MCF 10A (cell line): ENCODE data around the gene PPTC7. TPM values are rescaled to one million over a fixed set of nuclear protein-coding genes. Genes with fewer than 3 reads are reported as not detected.
A peak's percentile ranks its signal among the peaks of the same experiment; 100 is the strongest.

Experiments
- BruUV-seq: library from RNA; stranded (reverse); fragments of 400-500 nt; replicated peaks from 2 replicates; lab custom pipeline; 2021; lab: Mats Ljungman, UMichigan
- CTCF ChIA-PET: fragments of 300-600 bp; sonication (Branson Sonifier 250); formaldehyde crosslinking; extraction: SDS; loops from one replicate; lab custom pipeline; 2021; ENCODE audit warnings: antibody characterized with exemption, inconsistent platforms; lab: Yijun Ruan, JAX
- POLR2A ChIA-PET: fragments of 300-600, 350-650 bp; sonication (Branson Sonifier 250); formaldehyde crosslinking; extraction: SDS; loops from one replicate; lab custom pipeline; 2020; ENCODE audit warnings: antibody characterized with exemption, inconsistent platforms; lab: Yijun Ruan, JAX
- DNase-seq: peaks from one replicate; pipeline ENCODE4 v3.0.0-alpha.2; 2018; ENCODE audit not compliant: unreplicated experiment
- H3K27ac Mint-ChIP-seq: one replicate; pipeline ENCODE4 v1.8.0; 2022; ENCODE audit warnings: mild to moderate bottlenecking, low read depth, mixed read lengths; ENCODE audit not compliant: unreplicated experiment
- H3K27me3 Mint-ChIP-seq: one replicate; pipeline ENCODE4 v1.8.0; 2022; ENCODE audit warnings: mixed read lengths; ENCODE audit not compliant: insufficient read depth, unreplicated experiment
- H3K36me3 Mint-ChIP-seq: one replicate; pipeline ENCODE4 v1.8.0; 2022; ENCODE audit warnings: mild to moderate bottlenecking, moderate library complexity, mixed read lengths; ENCODE audit not compliant: insufficient read depth, unreplicated experiment
- H3K4me1 Mint-ChIP-seq: one replicate; pipeline ENCODE4 v1.8.0; 2022; ENCODE audit warnings: mixed read lengths; ENCODE audit not compliant: insufficient read depth, unreplicated experiment
- H3K4me3 Mint-ChIP-seq: one replicate; pipeline ENCODE4 v1.8.0; 2022; ENCODE audit warnings: mild to moderate bottlenecking, moderate library complexity, mixed read lengths; ENCODE audit not compliant: unreplicated experiment
- H3K9me3 Mint-ChIP-seq: one replicate; pipeline ENCODE4 v1.8.0; 2022; ENCODE audit warnings: mixed read lengths; ENCODE audit not compliant: unreplicated experiment
- intact Hi-C: fragments of 100-400 bp; cut with micrococcal nuclease; formaldehyde crosslinking; loops from 2 replicates; pipeline ENCODE4 v1.14.1; 2022
- total RNA-seq: library from RNA; stranded (reverse); gene quantifications from 2 replicates; pipeline ENCODE4 v1.2.3, GENCODE V29; 2022
- TF ChIP-seq, protein P1 (sequence below): fragments of 200-600 bp; IDR thresholded peaks from one replicate; pipeline ENCODE4 v1.8.0; 2022; ENCODE audit warnings: antibody characterized with exemption, mild to moderate bottlenecking; ENCODE audit not compliant: unreplicated experiment

Gene PPTC7
- total RNA-seq, 1 experiment from 2014 or later: 36.5 TPM

DNA sequence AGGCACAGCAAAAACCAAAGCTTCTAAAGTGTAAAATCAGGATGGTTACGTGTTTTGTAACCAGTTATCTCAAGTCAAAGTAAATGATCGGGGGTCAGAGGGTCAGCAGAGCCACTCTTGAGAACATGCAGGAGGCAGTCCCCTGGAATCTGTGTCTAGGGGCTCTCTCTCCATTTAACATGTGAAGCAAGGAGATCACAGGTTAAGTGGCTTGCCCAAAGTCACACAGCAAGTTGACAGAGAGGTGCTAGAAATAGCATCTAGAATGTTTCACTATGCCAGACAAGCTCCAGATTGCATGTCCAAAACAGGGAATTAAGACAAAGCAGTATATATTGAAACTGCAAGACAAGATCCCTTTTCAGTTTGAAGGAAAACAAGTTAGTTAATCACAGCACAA, 33.4 kb downstream of the PPTC7 start:
- no peaks in the 10 kb centered on the region for H3K27me3 Mint-ChIP-seq
- DNase-seq: no peak
- H3K9me3 Mint-ChIP-seq: no peaks in the 10 kb centered on the region
- TF ChIP-seq, protein P1, sequence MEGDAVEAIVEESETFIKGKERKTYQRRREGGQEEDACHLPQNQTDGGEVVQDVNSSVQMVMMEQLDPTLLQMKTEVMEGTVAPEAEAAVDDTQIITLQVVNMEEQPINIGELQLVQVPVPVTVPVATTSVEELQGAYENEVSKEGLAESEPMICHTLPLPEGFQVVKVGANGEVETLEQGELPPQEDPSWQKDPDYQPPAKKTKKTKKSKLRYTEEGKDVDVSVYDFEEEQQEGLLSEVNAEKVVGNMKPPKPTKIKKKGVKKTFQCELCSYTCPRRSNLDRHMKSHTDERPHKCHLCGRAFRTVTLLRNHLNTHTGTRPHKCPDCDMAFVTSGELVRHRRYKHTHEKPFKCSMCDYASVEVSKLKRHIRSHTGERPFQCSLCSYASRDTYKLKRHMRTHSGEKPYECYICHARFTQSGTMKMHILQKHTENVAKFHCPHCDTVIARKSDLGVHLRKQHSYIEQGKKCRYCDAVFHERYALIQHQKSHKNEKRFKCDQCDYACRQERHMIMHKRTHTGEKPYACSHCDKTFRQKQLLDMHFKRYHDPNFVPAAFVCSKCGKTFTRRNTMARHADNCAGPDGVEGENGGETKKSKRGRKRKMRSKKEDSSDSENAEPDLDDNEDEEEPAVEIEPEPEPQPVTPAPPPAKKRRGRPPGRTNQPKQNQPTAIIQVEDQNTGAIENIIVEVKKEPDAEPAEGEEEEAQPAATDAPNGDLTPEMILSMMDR: no peak
- peak overlapping the region; percentile 25 for H3K4me3 Mint-ChIP-seq
- peaks cover 60% of the 10 kb centered on the region for H3K4me1 Mint-ChIP-seq
- ChIA-PET CTCF (interaction anchor here (1.4 to 2.3 kb wide), 3 partner anchors 12 to 51 kb away, joined by 5 to 16 read pairs (median 6); no protein-coding TSS in a partner anchor), POLR2A (interaction anchor here (0.7 to 17.1 kb wide), 12 partner anchors 10 to 100 kb away, joined by 3 to 351 read pairs (median 7); partner anchors contain the start of genes ARPC3, RAD9B, TCTN1 and VPS29)
- H3K27ac Mint-ChIP-seq: peak overlapping the region; percentile 85
- BruUV-seq: TSS peak; percentile 1
- intact Hi-C loops: no loop called here
- peaks cover 79% of the 10 kb centered on the region for H3K36me3 Mint-ChIP-seq

DNA sequence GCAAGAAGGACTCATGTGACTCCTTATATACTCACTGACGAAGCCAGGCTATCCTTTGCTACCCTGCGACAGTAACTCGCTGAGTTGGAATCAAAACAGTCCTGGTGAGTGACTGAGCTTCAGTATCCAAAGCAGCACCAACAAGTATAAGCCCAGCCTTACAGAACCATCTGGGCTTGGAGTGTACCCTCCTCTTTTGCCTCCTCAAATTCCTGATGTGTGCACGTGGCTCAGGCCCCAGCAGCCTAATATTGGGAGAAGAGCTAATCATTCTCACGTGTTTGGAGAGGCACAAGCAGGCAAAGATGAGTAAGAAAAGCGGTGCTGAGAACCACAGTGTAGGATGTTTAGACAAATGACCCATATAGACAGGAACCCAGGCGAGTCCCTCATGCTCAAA, 34.4 kb downstream of the PPTC7 start:
- intact Hi-C loops: no loop called here
- Mint-ChIP-seq H3K27me3 (no peaks in the 10 kb centered on the region), H3K27ac (peak overlapping the region; percentile 85), H3K4me1 (peaks cover 62% of the 10 kb centered on the region), H3K4me3 (peak overlapping the region; percentile 66), H3K36me3 (peaks cover 87% of the 10 kb centered on the region), H3K9me3 (no peaks in the 10 kb centered on the region)
- ChIA-PET POLR2A (interaction anchor here (0.8 to 17.1 kb wide), 12 partner anchors 11 to 106 kb away, joined by 3 to 351 read pairs (median 7); partner anchors contain the start of genes ARPC3, RAD9B and VPS29), CTCF (interaction anchor here (0.7 to 2.3 kb wide), 7 partner anchors 11 to 59 kb away, joined by 3 to 16 read pairs (median 5); no protein-coding TSS in a partner anchor)
- BruUV-seq: no TSS peak
- DNase-seq: no peak
- TF ChIP-seq, protein P1: no peak

DNA sequence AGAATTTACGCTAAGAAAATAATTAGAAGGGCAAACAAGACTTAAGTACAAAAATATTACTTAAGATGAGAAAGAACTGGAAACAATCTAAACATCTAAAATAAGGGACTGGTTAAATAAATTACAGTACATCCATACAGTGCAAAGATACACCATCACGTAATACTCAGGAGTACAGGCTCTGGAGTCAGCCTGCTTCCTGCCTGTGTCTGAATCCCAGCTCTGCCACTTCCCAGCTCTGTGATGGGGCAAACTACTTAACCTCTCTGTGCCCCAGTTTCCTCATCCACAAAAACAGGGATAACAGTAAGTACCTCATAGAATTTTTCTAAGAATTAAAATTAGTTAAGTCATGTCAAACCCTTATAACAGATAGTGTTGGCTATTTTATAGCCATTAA, 36.0 kb downstream of the PPTC7 start:
- peaks cover 71% of the 10 kb centered on the region for H3K4me1 Mint-ChIP-seq
- CTCF ChIA-PET: interaction anchor here (0.6 to 1.1 kb wide), 4 partner anchors 11 to 51 kb away, joined by 3 read pairs; no protein-coding TSS in a partner anchor
- H3K27me3 Mint-ChIP-seq: no peaks in the 10 kb centered on the region

DNA sequence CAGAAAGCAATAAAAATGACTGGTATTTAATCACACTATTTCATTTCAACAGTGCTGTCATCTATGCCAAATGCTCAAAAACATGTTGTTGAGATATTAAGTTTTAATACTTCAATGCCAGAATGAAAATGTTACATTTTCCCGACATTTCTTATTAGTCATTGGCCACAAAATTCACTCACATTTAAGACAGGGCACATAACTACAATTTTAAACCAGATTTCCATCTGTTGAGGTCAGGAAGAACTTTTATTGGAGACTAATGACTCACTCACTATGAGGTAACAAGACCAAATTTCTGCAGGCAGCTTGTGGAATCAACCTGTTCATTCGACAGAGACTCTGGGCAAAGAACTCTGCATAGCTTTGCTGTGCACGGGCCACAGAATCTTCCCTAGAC, 36.8 kb downstream of the PPTC7 start:
- intact Hi-C loops: no loop called here
- no TSS peak for BruUV-seq
- Mint-ChIP-seq H3K27ac (peak overlapping the region; percentile 85), H3K4me3 (peak overlapping the region; percentile 66), H3K27me3 (no peaks in the 10 kb centered on the region), H3K9me3 (no peaks in the 10 kb centered on the region), H3K4me1 (peaks cover 63% of the 10 kb centered on the region), H3K36me3 (peaks cover 95% of the 10 kb centered on the region)
- TF ChIP-seq, protein P1: no peak
- CTCF ChIA-PET: no interaction called here
- POLR2A ChIA-PET: interaction anchor here (0.6 to 17.1 kb wide), 11 partner anchors 9 to 78 kb away, joined by 3 to 351 read pairs (median 11); partner anchors contain the start of genes FAM216A and GPN3
- DNase-seq: peak; percentile 91

More for the DNA sequence above, 36.0 kb downstream of the PPTC7 start:
- Mint-ChIP-seq H3K4me3 (peak overlapping the region; percentile 66), H3K9me3 (no peaks in the 10 kb centered on the region), H3K27ac (peak overlapping the region; percentile 85), H3K36me3 (peaks cover 93% of the 10 kb centered on the region)
- intact Hi-C loops: no loop called here
- BruUV-seq: no TSS peak
- no peak for DNase-seq
- POLR2A ChIA-PET: interaction anchor here (0.6 to 17.1 kb wide), 9 partner anchors 13 to 96 kb away, joined by 3 to 351 read pairs (median 16); partner anchors contain the start of genes FAM216A and GPN3
- TF ChIP-seq, protein P1: no peak
